Measurements from ENCODE around the gene KAZN.

DNA sequence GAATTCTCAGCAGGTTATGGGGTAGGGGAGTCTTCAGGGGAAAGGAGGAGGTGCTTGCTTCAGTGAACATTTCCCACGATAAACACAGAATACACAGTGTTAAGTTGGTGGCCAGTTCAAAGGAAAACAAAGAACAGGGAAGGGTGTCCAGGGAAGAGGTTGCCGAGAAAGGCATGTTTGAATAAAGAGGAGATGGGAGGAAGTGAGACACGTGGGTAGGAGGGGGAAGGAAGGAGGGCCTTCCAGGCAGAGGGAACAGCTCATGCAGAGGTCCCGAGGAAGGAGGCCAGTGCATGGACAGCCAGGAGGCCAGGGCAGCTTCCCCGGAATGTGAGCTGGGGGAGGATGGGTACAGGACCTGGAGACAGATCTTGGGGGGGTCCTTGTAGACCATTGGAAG lies 424.7 kb downstream of the KAZN start:
- TF ChIP-seq CTCF (conservative IDR thresholded peaks at IDR 0.05), result no peak
- no peak for TF ChIP-seq EZH2 (IDR thresholded peaks at IDR 0.05; ENCODE audit: low read depth)
